GM11168 (cell line): ENCODE results near the gene ACTL8.

Experiments
- in situ Hi-C: fragments of 300-500 bp; cut with MboI; formaldehyde crosslinking; loops from one replicate; pipeline ENCODE4 v1.12.0; 2022; ENCODE audit warnings: low sequenced_read_pairs; ENCODE audit not compliant: unreplicated experiment

Gene ACTL8, protein sequence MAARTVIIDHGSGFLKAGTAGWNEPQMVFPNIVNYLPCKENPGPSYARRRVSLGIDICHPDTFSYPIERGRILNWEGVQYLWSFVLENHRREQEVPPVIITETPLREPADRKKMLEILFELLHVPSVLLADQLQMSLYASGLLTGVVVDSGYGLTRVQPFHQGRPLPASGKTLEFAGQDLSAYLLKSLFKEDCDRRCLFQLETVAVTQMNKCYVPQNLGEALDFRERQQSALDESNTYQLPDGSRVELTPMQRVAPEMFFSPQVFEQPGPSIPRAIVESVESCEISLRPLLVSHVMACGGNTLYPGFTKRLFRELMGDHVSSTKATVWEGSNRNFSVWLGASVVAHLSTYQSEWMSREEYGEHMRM

DNA sequence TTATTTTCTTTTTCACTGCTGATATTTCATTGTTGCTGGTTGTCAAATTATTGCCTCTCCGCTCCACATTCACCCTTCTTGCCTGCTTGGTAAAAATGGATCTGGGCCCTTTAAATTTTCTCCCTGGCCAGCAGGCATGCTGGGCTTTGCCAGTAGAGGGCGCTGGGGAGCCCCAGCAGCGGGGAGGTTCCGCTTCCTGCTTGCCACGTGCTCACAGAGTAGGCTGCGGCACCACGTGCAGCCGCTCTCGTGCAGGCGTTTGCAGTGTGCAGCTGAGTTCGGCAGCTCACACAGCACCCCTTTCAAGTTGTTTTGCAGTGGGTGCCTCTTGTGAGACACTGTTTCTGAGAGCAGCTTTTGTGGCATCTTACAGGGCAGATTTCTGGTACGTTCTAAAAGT lies at the start of gene ACTL8:
Gene ACTL8 (plus strand): TSS at position 214 of the 400 bp plus-strand sequence. CDS start 67,676 bp downstream, outside the sequence.
- in situ Hi-C loops: no loop called here

GRCh38 chr1:17706445-17706844 lies 48.7 kb upstream of the ACTL8 start:
- in situ Hi-C loops: no loop called here

DNA sequence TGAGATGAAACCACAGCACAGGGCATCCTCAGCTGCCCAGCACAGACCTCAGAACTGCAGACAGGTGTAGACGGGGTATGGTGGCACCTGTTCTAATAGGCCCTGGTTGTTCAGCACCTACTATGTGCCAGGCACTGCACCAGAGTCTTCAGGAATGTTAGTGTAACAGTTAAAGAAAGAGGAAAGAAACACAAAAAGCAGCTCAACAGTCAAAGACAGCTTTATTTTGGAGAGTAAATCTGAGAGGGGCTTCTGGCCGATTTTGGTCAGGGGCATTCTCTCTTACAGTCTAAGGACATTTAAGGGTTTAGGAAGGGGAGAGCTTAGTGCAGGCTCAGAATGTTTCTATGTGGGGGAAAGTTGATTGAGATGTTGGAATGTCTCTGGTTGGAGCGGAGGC lies 45.2 kb upstream of the ACTL8 start:
- in situ Hi-C loops: no loop called here

DNA sequence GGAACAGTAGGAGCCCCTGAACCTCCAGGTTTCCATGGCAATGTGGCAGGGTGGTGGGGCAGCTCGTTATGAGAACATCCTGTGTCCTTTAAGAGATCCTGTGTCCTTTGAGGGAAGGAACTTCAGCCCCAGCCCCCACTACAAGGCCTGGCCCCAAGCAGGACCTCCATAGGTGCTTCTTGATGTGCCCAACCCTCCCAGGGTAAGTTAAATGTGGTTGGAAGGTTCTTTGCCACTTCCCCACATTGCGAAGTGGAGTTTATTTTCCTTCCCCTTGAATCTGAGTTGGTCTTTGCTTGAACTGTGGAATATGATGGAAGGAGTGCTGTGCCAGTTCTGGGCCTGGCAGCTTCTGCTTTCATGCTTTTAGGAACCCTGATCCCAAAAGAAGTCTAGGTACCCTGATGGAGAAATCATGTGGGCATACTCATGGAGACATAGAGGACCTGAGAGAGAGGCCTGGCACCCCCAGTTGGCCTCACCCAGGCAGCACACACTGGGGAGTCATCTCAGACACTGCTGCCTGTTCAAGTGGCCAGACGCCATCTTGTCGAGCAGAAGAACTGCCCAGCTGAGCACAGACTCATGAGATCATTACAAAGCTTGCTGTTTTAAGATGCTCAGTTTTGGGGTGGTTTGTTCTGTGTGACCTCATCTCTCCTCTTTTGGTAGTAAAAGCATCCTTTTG lies 44.1 kb upstream of the ACTL8 start:
- in situ Hi-C loops: no loop called here

DNA sequence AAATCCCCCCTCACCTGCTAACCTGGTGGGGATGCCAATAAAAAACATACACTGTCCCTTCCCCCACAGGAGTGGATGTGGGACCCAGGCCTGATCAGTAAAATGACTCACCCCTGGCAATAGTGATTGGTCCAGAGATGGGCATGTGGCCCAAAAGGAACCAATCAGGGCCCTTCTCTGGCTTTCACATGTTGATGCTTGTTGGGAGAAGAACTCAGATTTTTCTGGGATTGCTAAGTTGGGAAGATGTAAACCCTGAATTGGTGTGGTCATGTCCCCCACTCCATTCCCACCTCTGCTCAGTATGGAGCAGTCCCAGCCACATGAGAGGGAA lies 43.6 kb upstream of the ACTL8 start:
- in situ Hi-C loops: no loop called here

DNA sequence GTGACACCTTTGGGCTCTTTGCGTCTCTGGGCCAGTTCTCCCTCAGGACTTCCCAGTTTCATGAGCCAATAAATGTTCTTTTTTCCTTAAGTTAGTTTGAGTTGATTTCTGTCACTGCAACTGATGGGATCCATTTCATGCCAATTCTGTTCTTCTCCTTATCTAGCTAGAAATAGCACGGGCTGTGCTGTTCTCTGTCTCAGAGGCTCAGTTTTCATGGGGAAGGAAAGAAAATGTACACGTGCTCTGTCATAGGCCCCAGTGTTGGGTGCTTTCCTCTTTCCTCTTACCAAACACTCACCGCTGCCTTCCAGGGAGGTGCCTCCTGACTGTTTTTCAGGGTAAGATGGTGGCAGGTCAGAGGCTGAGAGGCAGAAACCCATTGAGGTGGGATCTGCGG lies 43.2 kb upstream of the ACTL8 start:
- in situ Hi-C loops: no loop called here

DNA sequence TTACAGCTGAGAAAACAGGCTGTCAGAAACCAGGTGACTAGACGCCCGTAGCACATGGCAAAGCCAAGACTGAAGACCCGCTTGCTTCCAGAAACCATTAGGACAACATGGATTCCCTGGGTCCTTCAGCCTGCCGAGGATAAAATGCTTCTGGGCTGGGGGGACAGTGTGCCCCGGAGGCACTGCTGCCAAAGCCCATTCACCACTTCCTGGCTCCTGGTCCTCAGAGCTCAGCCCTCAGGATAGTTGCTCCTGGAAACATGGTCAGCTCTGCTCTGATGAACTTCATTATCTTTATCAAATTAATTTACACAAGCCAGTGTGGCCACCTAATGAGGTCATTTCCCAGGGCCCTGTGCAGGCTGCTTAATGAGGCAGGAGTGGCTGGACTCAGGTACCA lies 41.1 kb upstream of the ACTL8 start:
- in situ Hi-C loops: no loop called here

DNA sequence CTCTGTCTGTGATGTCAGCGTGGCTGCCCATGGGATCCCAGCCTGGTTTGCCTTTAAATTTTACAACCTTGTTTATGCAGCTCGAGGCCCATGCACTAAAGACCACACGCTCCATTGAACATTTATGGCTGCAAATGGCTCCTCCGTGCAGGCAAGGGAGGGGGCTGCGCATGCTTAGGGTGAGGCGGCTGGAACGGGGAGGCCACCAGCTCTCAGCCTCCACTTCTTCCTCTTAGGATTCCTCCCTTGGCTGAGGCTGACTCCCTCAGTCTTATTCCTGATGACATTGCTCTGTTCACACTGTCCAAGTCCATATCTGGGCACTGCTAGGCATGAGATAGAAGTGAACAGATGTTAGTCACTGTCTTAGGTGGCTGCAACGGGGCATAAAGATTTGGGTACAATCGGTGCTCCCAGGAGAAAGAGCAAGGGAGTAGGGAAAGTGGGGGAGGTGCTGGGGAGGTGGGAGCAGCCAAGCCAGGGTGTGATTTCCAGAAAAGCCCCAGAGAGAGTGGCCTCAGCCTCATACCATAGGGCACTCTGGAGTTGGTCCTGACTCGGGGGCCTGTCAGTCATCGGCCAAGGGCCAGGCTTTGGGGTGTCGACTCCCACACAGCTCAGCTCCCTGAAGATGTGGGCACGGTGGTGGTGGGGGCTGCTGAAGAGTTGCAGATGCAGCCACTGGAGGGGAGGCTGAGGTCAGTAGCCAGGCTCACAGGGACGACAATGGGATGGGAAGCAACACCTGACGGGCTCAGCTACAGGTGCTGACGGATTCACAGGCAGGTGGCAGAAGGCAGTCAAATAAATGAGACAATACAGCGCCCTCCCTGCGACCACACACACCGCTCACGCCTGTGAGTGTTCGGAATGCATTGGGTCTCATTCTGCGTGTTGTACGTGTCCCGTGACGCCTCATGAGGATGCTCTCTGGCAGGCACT lies 37.3 kb upstream of the ACTL8 start:
- in situ Hi-C loops: no loop called here

- in situ Hi-C loops: no loop called here
Measured at GRCh38 chr1:17719874-17720273, 35.3 kb upstream of the ACTL8 start.

- in situ Hi-C loops: no loop called here
Measured at GRCh38 chr1:17721444-17721843, 33.7 kb upstream of the ACTL8 start.

DNA sequence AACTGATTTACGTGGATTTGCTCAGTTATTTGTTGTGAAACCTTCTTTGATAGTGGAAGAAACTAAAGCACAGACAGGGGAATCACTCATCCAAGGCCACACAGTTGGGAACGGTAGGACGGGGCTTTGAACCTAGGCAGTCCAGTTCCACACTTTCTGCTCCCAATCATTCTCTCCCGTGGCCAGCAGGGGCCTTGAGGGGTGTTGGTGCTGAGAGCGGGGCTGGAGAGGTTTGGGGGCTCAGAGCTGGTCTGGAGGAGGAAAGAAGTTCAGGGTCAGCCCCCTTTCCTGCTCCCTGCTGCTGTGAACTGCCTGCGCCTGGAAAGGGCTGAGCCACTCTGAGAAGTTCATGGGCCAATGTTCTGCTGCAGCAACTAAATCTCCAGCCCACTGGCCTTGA lies 31.4 kb upstream of the ACTL8 start:
- in situ Hi-C loops: no loop called here

DNA sequence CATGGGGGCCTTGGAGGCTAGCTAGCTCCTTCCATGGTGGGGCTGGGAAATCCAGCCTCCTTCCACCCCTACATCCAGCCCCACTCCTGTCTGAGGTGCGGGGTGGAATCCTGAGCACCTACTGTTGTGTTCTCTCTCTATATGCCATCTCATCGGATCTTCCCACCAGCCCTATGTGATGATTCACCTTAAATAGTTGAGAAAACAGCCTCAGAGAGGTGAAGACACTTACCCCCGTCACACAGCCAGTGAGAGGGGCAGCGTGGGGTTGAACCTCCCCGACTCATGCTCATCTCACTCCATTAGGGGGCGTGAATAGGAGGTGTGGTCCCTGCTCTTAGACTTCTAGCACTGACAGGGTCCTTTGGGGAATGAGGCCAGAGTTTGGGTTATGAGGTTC lies 31.0 kb upstream of the ACTL8 start:
- in situ Hi-C loops: no loop called here

DNA sequence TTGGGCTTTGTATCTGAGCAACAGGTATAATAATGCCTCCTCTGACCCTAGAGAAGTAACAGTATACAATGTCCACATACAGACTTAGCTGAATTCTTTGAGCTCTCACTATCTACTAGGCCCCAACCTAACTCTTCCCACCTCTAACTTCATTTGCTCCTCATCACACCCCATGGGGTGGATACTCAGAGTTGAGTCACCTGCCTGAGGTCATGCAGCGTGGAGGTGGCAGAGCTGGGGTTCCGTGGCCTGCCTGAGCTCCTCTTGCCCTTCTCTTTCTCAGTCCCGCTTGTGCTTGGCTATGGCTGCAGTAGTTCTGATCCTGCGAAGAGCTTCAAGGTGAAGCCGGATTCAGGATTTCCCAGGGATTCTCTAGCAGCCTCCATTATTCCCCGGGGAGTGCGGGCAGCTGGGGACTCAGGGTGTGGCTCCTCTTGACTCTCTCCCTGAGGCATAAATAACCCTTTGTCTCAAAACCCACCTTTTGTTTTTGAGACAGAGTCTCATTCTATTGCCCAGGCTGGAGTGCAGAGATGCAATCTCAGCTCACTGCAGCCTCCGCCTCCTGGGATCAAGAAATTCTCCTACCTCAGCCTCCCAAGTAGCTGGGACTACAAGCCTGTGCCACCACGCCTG lies 29.9 kb upstream of the ACTL8 start:
- in situ Hi-C loops: no loop called here

DNA sequence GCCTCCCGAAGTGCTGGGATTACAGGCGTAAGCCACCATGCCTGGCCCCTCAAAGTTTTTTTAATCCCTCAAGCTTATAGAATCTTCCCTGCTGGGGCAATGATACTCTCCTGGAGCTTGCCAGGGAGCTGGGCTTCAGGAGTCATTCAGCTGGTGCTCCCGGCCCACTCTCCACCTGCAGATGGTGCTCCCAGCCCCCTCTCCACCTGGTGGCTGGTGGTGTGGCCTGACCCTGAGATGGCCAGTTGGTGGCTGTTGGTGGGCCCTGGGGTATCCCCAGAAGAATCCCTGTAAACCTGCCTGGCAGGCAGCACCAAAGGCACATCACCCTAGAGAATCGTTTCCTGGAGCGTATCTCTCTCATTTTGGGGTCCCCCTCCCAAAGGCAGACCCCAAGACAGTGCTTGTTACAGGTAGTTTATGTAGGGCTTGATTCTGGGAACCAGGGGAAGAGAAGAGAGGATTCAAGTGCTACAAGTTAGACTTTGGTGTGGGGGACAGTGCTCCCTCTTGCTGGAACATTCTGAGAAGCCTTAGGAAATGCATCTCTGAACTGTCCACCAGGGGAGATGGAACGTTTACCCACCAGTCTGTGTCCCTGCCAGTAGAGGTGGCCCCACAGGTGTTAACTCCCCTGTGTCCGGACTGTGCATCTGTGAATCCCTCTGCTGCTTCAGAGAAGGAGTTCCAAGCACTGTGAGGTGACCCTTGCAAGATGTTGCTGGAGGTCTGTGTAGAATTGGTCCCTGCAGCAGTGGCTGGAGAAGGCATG lies 29.1 kb upstream of the ACTL8 start:
- in situ Hi-C loops: no loop called here

- in situ Hi-C loops: no loop called here
Measured at GRCh38 chr1:17728123-17728712, 26.9 kb upstream of the ACTL8 start.

- in situ Hi-C loops: no loop called here
Measured at GRCh38 chr1:17729248-17729647, 25.9 kb upstream of the ACTL8 start.

- in situ Hi-C loops: no loop called here
Measured at GRCh38 chr1:17729909-17730308, 25.2 kb upstream of the ACTL8 start.

DNA sequence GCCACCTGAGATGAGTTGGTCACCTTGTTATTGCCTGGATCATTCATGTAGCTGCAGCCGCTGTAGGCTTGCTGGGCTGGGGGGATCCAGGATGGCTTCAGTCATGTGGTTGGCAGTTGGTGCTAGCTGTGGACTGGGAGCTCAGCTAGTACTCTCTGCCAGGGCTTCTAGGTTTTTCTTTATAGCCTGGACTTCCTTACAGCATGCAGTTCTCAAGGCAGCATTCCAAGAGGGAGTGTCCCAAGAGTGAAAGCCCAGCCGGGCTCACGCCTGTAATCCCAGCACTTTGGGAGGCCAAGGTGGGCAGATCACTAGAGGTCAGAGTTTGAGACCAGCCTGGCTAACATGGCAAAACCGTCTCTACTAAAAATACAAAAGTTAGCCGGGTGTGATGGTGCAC lies 23.7 kb upstream of the ACTL8 start:
- in situ Hi-C loops: no loop called here

DNA sequence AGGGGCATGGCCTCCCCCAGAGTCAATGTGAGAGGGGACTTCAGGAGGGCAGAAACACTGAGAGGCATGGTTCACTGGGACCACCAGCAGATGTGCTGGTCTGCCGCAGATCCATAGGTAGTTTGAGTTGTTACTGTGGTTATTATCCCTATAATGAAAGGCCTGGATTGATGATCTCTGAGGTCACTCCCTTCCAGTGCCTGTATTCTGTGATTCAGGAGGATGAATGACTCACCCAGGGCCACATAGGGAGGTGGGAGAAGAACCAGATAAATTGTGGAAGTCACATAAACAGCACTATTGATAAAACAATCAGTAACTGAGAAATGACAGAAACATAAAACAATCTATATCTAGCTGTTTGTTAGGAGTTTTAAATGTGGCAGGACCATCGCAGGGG lies 22.7 kb upstream of the ACTL8 start:
- in situ Hi-C loops: no loop called here
